Activated CD4-positive, alpha-beta T cell treated with anti-CD3 and anti-CD28 coated beads, Interleukin-2, amount 10 ng/mL, durations not matched to agents 24 days and 14 days (primary cell): ENCODE results near the gene PLAGL2. TPM values are rescaled to one million over a fixed set of nuclear protein-coding genes. Genes with fewer than 3 reads are reported as not detected.

Source experiments
- DNase-seq: peaks from one replicate; pipeline ENCODE4 v3.0.0; 2022
- H3K27ac Mint-ChIP-seq: one replicate; pipeline ENCODE4 v1.8.0; 2022; ENCODE audit warnings: mild to moderate bottlenecking, mixed read lengths
- H3K27me3 Mint-ChIP-seq: one replicate; pipeline ENCODE4 v1.8.0; 2022; ENCODE audit warnings: mixed read lengths
- H3K36me3 Mint-ChIP-seq: one replicate; pipeline ENCODE4 v1.8.0; 2022; ENCODE audit warnings: low read depth, mild to moderate bottlenecking, mixed read lengths
- H3K4me1 Mint-ChIP-seq: one replicate; pipeline ENCODE4 v1.8.0; 2021; ENCODE audit warnings: mixed read lengths
- H3K4me3 Mint-ChIP-seq: one replicate; pipeline ENCODE4 v1.8.0; 2022; ENCODE audit warnings: mild to moderate bottlenecking, moderate library complexity, mixed read lengths
- H3K9me3 Mint-ChIP-seq: one replicate; pipeline ENCODE4 v1.8.0; 2021; ENCODE audit warnings: mixed read lengths
- intact Hi-C: fragments of 100-400 bp; cut with micrococcal nuclease; formaldehyde crosslinking; loops from one replicate; pipeline ENCODE4 v1.15.1; 2023
- total RNA-seq: library from RNA; stranded (reverse); gene quantifications from 2 replicates; pipeline ENCODE4 v1.2.3, GENCODE V29; 2022

Gene PLAGL2
- total RNA-seq, 1 donor from 2014 or later: 119 TPM

GRCh38 chr20:32224463-32224862, 16.9 kb upstream of the PLAGL2 start:
- no peak for DNase-seq
- no peaks in the 10 kb centered on the region for H3K27me3 Mint-ChIP-seq
- peaks cover 67% of the 10 kb centered on the region for H3K36me3 Mint-ChIP-seq
- H3K4me1 Mint-ChIP-seq: peaks cover 4% of the 10 kb centered on the region
- no peak overlapping the region for H3K4me3 Mint-ChIP-seq
- H3K9me3 Mint-ChIP-seq: no peaks in the 10 kb centered on the region
- H3K27ac Mint-ChIP-seq: peak overlapping the region; percentile 34
- intact Hi-C loops: no loop called here

GRCh38 chr20:32218156-32218900, 10.8 kb upstream of the PLAGL2 start:
- Mint-ChIP-seq H3K4me1 (peaks cover 4% of the 10 kb centered on the region), H3K27me3 (no peaks in the 10 kb centered on the region), H3K36me3 (peaks cover 77% of the 10 kb centered on the region), H3K27ac (peak overlapping the region; percentile 22), H3K9me3 (no peaks in the 10 kb centered on the region), H3K4me3 (no peak overlapping the region)
- intact Hi-C loops: no loop called here
- no peak for DNase-seq

- intact Hi-C loops: no loop called here
- H3K27ac Mint-ChIP-seq: peak overlapping the region; percentile 29
- peaks cover 79% of the 10 kb centered on the region for H3K36me3 Mint-ChIP-seq
- no peaks in the 10 kb centered on the region for H3K27me3 Mint-ChIP-seq
- no peaks in the 10 kb centered on the region for H3K9me3 Mint-ChIP-seq
- H3K4me3 Mint-ChIP-seq: no peak overlapping the region
- no peak for DNase-seq
- H3K4me1 Mint-ChIP-seq: peaks cover 12% of the 10 kb centered on the region
Observed at GRCh38 chr20:32216179-32217142, 8.9 kb upstream of the PLAGL2 start.

GRCh38 chr20:32215729-32216128, 8.2 kb upstream of the PLAGL2 start:
- H3K27ac Mint-ChIP-seq: peak overlapping the region; percentile 29
- no peaks in the 10 kb centered on the region for H3K9me3 Mint-ChIP-seq
- H3K4me1 Mint-ChIP-seq: peaks cover 17% of the 10 kb centered on the region
- H3K27me3 Mint-ChIP-seq: no peaks in the 10 kb centered on the region
- intact Hi-C loops: no loop called here
- no peak for DNase-seq
- H3K36me3 Mint-ChIP-seq: peaks cover 76% of the 10 kb centered on the region
- no peak overlapping the region for H3K4me3 Mint-ChIP-seq

- no peaks in the 10 kb centered on the region for H3K9me3 Mint-ChIP-seq
- no peak for DNase-seq
- H3K36me3 Mint-ChIP-seq: peaks cover 78% of the 10 kb centered on the region
- intact Hi-C loops: no loop called here
- H3K27ac Mint-ChIP-seq: no peak overlapping the region
- peaks cover 22% of the 10 kb centered on the region for H3K4me1 Mint-ChIP-seq
- H3K4me3 Mint-ChIP-seq: no peak overlapping the region
- no peaks in the 10 kb centered on the region for H3K27me3 Mint-ChIP-seq
Observed at GRCh38 chr20:32215147-32215546, 7.6 kb upstream of the PLAGL2 start.

GRCh38 chr20:32213870-32214269, 6.3 kb upstream of the PLAGL2 start:
- Mint-ChIP-seq H3K4me3 (no peak overlapping the region), H3K36me3 (peaks cover 81% of the 10 kb centered on the region), H3K4me1 (peaks cover 35% of the 10 kb centered on the region), H3K9me3 (no peaks in the 10 kb centered on the region), H3K27me3 (no peaks in the 10 kb centered on the region), H3K27ac (no peak overlapping the region)
- no peak for DNase-seq
- intact Hi-C loops: no loop called here

- H3K27ac Mint-ChIP-seq: peak overlapping the region; percentile 34
- no peaks in the 10 kb centered on the region for H3K27me3 Mint-ChIP-seq
- no peaks in the 10 kb centered on the region for H3K9me3 Mint-ChIP-seq
- intact Hi-C loops: loop anchor here (5.0 kb wide), 3 partner anchors 327 to 607 kb away; partner anchors contain the start of genes BCL2L1 and MAPRE1
- DNase-seq: no peak
- peaks cover 48% of the 10 kb centered on the region for H3K4me1 Mint-ChIP-seq
- peaks cover 70% of the 10 kb centered on the region for H3K36me3 Mint-ChIP-seq
- H3K4me3 Mint-ChIP-seq: peak overlapping the region; percentile 91
Observed at GRCh38 chr20:32209850-32210605, 2.5 kb upstream of the PLAGL2 start.

GRCh38 chr20:32208499-32209154, 1.1 kb upstream of the PLAGL2 start:
- no peaks in the 10 kb centered on the region for H3K9me3 Mint-ChIP-seq
- intact Hi-C loops: loop anchor here (5.0 kb wide), 3 partner anchors 329 to 609 kb away; partner anchors contain the start of genes BCL2L1 and MAPRE1
- H3K4me3 Mint-ChIP-seq: peak overlapping the region; percentile 91
- H3K4me1 Mint-ChIP-seq: peaks cover 58% of the 10 kb centered on the region
- H3K36me3 Mint-ChIP-seq: peaks cover 65% of the 10 kb centered on the region
- peak overlapping the region; percentile 91 for H3K27ac Mint-ChIP-seq
- DNase-seq: no peak
- no peaks in the 10 kb centered on the region for H3K27me3 Mint-ChIP-seq

- Mint-ChIP-seq H3K9me3 (no peaks in the 10 kb centered on the region), H3K36me3 (peaks cover 74% of the 10 kb centered on the region), H3K27me3 (no peaks in the 10 kb centered on the region), H3K4me1 (peaks cover 70% of the 10 kb centered on the region), H3K27ac (peak overlapping the region; percentile 88), H3K4me3 (peak overlapping the region; percentile 99)
- no peak for DNase-seq
- intact Hi-C loops: loop anchor here (1.0 to 5.0 kb wide), 4 partner anchors 151 to 610 kb away; partner anchors contain the start of genes ASXL1, BCL2L1 and MAPRE1
Observed at GRCh38 chr20:32206760-32207625, 550 bp downstream of the PLAGL2 start.

- Mint-ChIP-seq H3K27me3 (no peaks in the 10 kb centered on the region), H3K9me3 (no peaks in the 10 kb centered on the region), H3K27ac (peak overlapping the region; percentile 88), H3K4me3 (peak overlapping the region; percentile 99), H3K4me1 (peaks cover 67% of the 10 kb centered on the region), H3K36me3 (peaks cover 73% of the 10 kb centered on the region)
- intact Hi-C loops: loop anchor here (2.0 to 5.0 kb wide), 4 partner anchors 79 to 611 kb away; partner anchors contain the start of genes BCL2L1 and MAPRE1
- no peak for DNase-seq
Observed at GRCh38 chr20:32205843-32206759, 1.4 kb downstream of the PLAGL2 start.

- intact Hi-C loops: loop anchor here (2.0 to 5.0 kb wide), 4 partner anchors 80 to 612 kb away; partner anchors contain the start of genes BCL2L1 and MAPRE1
- no peak for DNase-seq
- peak overlapping the region; percentile 88 for H3K27ac Mint-ChIP-seq
- H3K4me3 Mint-ChIP-seq: peak overlapping the region; percentile 99
- peaks cover 63% of the 10 kb centered on the region for H3K4me1 Mint-ChIP-seq
- H3K27me3 Mint-ChIP-seq: no peaks in the 10 kb centered on the region
- no peaks in the 10 kb centered on the region for H3K9me3 Mint-ChIP-seq
- H3K36me3 Mint-ChIP-seq: peaks cover 72% of the 10 kb centered on the region
Observed at GRCh38 chr20:32205110-32205842, 2.3 kb downstream of the PLAGL2 start.
